GM23338 (cell line): ENCODE data around the gene HOXB3. TPM values are rescaled to one million over a fixed set of nuclear protein-coding genes. Genes with fewer than 3 reads are reported as not detected.

Experiments
- ATAC-seq: fragments of 200-7000 bp; cut with Tn5 transposase; 3 replicates; pipeline ENCODE4 v1.9.1; 2020
- DNase-seq: peaks from one replicate; pipeline ENCODE4 v3.0.0-alpha.2; 2015; ENCODE audit warnings: low spot score
- H2AFZ ChIP-seq: fragments of 200-600 bp; sonication (generic); 2 replicates; pipeline ENCODE4 v1.8.0; 2016; ENCODE audit warnings: antibody characterized with exemption, mild to moderate bottlenecking, moderate library complexity
- H3F3A ChIP-seq: fragments of 200-600 bp; sonication (generic); replicated peaks from 2 replicates; pipeline ENCODE4 v1.8.0; 2017; ENCODE audit warnings: antibody characterized with exemption, mixed run types, low read depth
- H3K27ac ChIP-seq: fragments of 200-600 bp; sonication (generic); 2 replicates; pipeline ENCODE4 v1.6.1; 2016; ENCODE audit warnings: low read depth
- H3K27me3 ChIP-seq: fragments of 200-600 bp; sonication (generic); 2 replicates; pipeline ENCODE4 v1.8.0; 2016; ENCODE audit warnings: mild to moderate bottlenecking, mixed run types, moderate library complexity; ENCODE audit not compliant: insufficient read depth
- H3K36me3 ChIP-seq: fragments of 200-600 bp; sonication (generic); 2 replicates; pipeline ENCODE4 v1.8.0; 2016; ENCODE audit warnings: mild to moderate bottlenecking; ENCODE audit not compliant: insufficient read depth
- H3K4me1 ChIP-seq: fragments of 200-600 bp; sonication (generic); 2 replicates; pipeline ENCODE4 v1.8.0; 2016; ENCODE audit warnings: mild to moderate bottlenecking, moderate library complexity; ENCODE audit not compliant: insufficient read depth
- H3K4me2 ChIP-seq: fragments of 200-600 bp; sonication (generic); 2 replicates; pipeline ENCODE4 v1.7.1; 2017; ENCODE audit warnings: mixed run types
- H3K4me3 ChIP-seq: fragments of 200-600 bp; sonication (generic); 2 replicates; pipeline ENCODE4 v1.6.1; 2016; ENCODE audit warnings: mixed run types
- H3K79me2 ChIP-seq: fragments of 200-600 bp; sonication (generic); replicated peaks from 2 replicates; pipeline ENCODE4 v1.8.0; 2017; ENCODE audit warnings: mild to moderate bottlenecking; ENCODE audit not compliant: insufficient read depth
- H3K9me2 ChIP-seq: fragments of 200-600 bp; sonication (generic); 2 replicates; pipeline ENCODE4 v1.8.0; 2017; ENCODE audit not compliant: insufficient read depth
- H4K20me1 ChIP-seq: fragments of 200-600 bp; sonication (generic); replicated peaks from 2 replicates; pipeline ENCODE4 v1.8.0; 2017; ENCODE audit warnings: mild to moderate bottlenecking; ENCODE audit not compliant: insufficient read depth
- H3K27ac Mint-ChIP-seq: 2 replicates; pipeline ENCODE4 v1.8.0; 2020; ENCODE audit warnings: inconsistent platforms, mild to moderate bottlenecking, moderate library complexity, mixed read lengths
- H3K27me3 Mint-ChIP-seq: 3 replicates; pipeline ENCODE4 v1.8.0; 2022; ENCODE audit warnings: low read depth, mild to moderate bottlenecking, moderate library complexity, mixed read lengths, inconsistent platforms; ENCODE audit not compliant: insufficient read depth, poor library complexity
- H3K36me3 Mint-ChIP-seq: 3 replicates; pipeline ENCODE4 v1.8.0; 2021; ENCODE audit warnings: low read depth, mild to moderate bottlenecking, inconsistent platforms, moderate library complexity, mixed read lengths
- H3K4me1 Mint-ChIP-seq: 3 replicates; pipeline ENCODE4 v1.8.0; 2020; ENCODE audit warnings: mild to moderate bottlenecking, inconsistent platforms, mixed read lengths
- H3K4me3 Mint-ChIP-seq: 3 replicates; pipeline ENCODE4 v1.8.0; 2021; ENCODE audit warnings: moderate library complexity, mild to moderate bottlenecking, inconsistent platforms, mixed read lengths
- H3K9me3 Mint-ChIP-seq: 3 replicates; pipeline ENCODE4 v1.8.0; 2020; ENCODE audit warnings: moderate library complexity, mild to moderate bottlenecking, inconsistent platforms, mixed read lengths
- EZH2 ChIP-seq: fragments of 200-600 bp; sonication (generic); IDR thresholded peaks from one replicate; pipeline ENCODE4 v1.8.0; 2017; ENCODE audit warnings: antibody characterized with exemption, mild to moderate bottlenecking, low read depth; ENCODE audit not compliant: unreplicated experiment
- JUNB ChIP-seq: IDR thresholded peaks from one replicate; pipeline ENCODE4 v1.6.1; 2016; ENCODE audit warnings: antibody characterized with exemption; ENCODE audit not compliant: unreplicated experiment
- NANOG ChIP-seq: IDR thresholded peaks from 2 replicates; pipeline ENCODE4 v1.6.1; 2016; ENCODE audit warnings: antibody characterized with exemption, borderline replicate concordance
- ZNF114 ChIP-seq: fragments of 250-450 bp; sonication (Bioruptor Pico); IDR thresholded peaks from 2 replicates; pipeline ENCODE4 v1.5.0; 2020; ENCODE audit warnings: mild to moderate bottlenecking, moderate library complexity
- polyA plus RNA-seq: library from polyadenylated mRNA; unstranded; fragments of >200 nt; fragmentation: Nextera tagmentation; extraction: Ambion mirVana; gene quantifications from 2 replicates; pipeline ENCODE4 v1.2.1, GENCODE V29; 2016
- total RNA-seq: library from RNA; depleted of rRNA; stranded (reverse); fragments of >200 nt; shearing (Covaris generic); gene quantifications from 2 replicates; pipeline ENCODE4 v1.2.3, GENCODE V29; 2014
- TF ChIP-seq, protein P1 (sequence below): fragments of 250-450 bp; sonication (Bioruptor Pico); IDR thresholded peaks from 2 replicates; pipeline ENCODE4 v1.5.0; 2020; ENCODE audit warnings: mild to moderate bottlenecking, moderate library complexity
- TF ChIP-seq, protein P2 (sequence below), 2 experiments: fragments of 200-600 bp in 1 of 2; sonication (generic) in 1 of 2; conservative IDR thresholded peaks; 2 replicates each; pipeline versions ENCODE4 v1.5.1 to v1.6.1; 2016 to 2017; ENCODE audit warnings: antibody characterized with exemption in 2 of 2, low read depth in 2 of 2, mild to moderate bottlenecking in 2 of 2, moderate library complexity in 1 of 2
- TF ChIP-seq, protein P3 (sequence below): IDR thresholded peaks from 2 replicates; pipeline ENCODE4 v1.6.1; 2016; ENCODE audit warnings: antibody characterized with exemption

HOXB3 gene
- total and polyA plus RNA-seq, 2 experiments from 2014 or later, result 0.17 TPM; not detected in 1

DNA sequence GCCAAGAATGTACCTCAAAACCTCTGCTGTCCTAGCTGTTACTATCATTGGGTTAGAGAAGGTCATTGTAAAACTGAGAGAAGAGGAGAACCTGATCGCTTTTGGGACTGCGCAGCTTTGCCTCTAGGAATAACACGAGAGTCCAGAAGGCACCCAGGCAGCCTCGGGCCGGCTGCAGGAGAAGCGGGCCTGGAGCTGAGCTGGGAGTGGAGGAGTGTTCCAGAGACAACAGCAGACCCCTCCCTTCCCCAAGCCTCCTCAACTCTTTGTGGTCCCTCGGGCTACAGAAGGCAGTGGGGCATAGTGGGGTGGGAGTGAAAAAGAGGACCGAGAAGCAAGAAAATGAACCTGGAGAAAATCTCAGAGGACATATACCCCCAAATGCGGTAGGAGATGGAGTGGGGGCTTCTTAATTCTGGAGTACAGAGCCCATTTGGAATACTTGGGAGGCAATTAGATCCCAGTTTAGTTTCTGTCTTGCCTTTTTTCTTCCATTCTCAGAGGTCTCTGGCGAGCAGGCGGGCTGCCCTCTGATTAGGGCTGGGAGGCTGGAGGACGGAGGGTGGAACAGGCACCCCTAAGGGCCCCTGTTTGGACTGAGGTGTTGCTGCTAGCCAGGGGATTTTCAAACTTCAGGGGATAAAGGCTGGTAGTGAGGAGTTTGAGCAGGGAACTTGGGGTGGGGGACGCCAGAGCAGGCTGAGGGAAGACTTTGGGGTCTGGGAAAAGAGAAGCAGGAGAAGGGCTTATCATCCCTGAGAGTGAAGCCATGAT is 31.8 kb downstream of the HOXB3 start:
- Histone ChIP-seq H3K27ac (no peak overlapping the region), H4K20me1 (peaks cover 67% of the 10 kb centered on the region), H3K79me2 (no peaks in the 10 kb centered on the region), H3K36me3 (no peaks in the 10 kb centered on the region), H3K4me3 (no peak overlapping the region), H3K4me2 (no peak overlapping the region), H3K9me2 (no peaks in the 10 kb centered on the region), H3F3A (peaks cover 56% of the 10 kb centered on the region), H3K27me3 (peaks cover 100% of the 10 kb centered on the region), H2AFZ (no peak overlapping the region), H3K4me1 (peaks cover 47% of the 10 kb centered on the region)
- ATAC-seq, result no peak
- Mint-ChIP-seq H3K4me1 (peaks cover 25% of the 10 kb centered on the region), H3K9me3 (no peaks in the 10 kb centered on the region; the same call in 1 of the 3 replicates), H3K4me3 (no peak overlapping the region), H3K36me3 (no peaks in the 10 kb centered on the region), H3K27me3 (peaks cover 99% of the 10 kb centered on the region), H3K27ac (no peak overlapping the region)
- no peak for DNase-seq
- peak; percentile 67 for TF ChIP-seq EZH2
- no peak for TF ChIP-seq JUNB

DNA sequence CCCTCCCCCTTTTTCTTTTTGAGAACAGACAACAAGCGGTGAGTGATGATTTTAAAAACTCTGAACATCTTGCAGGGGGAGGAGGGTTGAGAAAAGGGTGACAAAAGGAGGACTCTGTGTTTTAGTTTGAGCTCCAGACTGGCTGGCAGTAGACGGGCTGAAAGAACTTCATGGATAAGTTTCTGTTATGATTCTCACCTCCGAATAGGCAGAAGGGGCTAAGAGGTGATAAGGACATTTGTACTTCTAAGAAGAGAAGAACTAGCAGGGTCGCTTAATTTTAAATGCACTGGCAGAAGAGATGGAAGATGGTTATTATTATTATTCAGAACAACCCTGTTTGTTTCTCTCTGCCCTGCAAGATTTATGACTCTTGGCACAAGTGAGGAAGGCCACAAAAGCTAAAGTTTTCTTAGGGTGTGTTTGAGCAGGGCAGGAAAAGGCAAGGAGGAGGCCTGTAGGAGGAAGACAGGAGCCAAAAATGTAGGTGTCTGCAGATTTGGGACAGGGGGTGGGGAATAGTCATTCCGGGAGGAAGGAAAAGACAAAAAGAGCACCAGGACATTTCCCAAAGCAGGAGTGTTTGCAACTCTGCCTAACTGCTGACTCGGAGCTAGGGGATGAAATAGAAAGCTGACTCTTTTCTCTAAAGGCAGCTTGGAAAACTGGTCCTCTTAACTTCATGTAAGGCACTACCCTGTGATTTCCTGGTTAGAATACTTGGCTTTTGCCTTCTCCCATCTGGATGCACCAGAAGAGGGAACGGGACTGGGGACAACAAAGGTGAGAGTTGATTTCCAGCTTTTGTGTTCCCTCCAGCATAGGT is 33.3 kb downstream of the HOXB3 start:
- peaks cover 100% of the 10 kb centered on the region for H3K27me3 ChIP-seq
- H3K9me2 ChIP-seq, result no peaks in the 10 kb centered on the region
- DNase-seq (no peak), ATAC-seq (no peak)
- Mint-ChIP-seq H3K9me3 (no peaks in the 10 kb centered on the region; the same call in 1 of the 3 replicates), H3K27ac (no peak overlapping the region), H3K4me1 (peaks cover 25% of the 10 kb centered on the region), H3K36me3 (no peaks in the 10 kb centered on the region), H3K4me3 (no peak overlapping the region; the same call in 2 of the 3 replicates), H3K27me3 (peaks cover 99% of the 10 kb centered on the region)
- peaks cover 50% of the 10 kb centered on the region for H3K4me1 ChIP-seq
- no peak overlapping the region for H2AFZ ChIP-seq
- H3K4me2 ChIP-seq, result no peak overlapping the region
- no peaks in the 10 kb centered on the region for H3K79me2 ChIP-seq
- H3K27ac ChIP-seq, result no peak overlapping the region
- peak; percentile 62 for TF ChIP-seq EZH2
- TF ChIP-seq JUNB, result no peak
- no peak for TF ChIP-seq ZNF114
- TF ChIP-seq, protein P1, sequence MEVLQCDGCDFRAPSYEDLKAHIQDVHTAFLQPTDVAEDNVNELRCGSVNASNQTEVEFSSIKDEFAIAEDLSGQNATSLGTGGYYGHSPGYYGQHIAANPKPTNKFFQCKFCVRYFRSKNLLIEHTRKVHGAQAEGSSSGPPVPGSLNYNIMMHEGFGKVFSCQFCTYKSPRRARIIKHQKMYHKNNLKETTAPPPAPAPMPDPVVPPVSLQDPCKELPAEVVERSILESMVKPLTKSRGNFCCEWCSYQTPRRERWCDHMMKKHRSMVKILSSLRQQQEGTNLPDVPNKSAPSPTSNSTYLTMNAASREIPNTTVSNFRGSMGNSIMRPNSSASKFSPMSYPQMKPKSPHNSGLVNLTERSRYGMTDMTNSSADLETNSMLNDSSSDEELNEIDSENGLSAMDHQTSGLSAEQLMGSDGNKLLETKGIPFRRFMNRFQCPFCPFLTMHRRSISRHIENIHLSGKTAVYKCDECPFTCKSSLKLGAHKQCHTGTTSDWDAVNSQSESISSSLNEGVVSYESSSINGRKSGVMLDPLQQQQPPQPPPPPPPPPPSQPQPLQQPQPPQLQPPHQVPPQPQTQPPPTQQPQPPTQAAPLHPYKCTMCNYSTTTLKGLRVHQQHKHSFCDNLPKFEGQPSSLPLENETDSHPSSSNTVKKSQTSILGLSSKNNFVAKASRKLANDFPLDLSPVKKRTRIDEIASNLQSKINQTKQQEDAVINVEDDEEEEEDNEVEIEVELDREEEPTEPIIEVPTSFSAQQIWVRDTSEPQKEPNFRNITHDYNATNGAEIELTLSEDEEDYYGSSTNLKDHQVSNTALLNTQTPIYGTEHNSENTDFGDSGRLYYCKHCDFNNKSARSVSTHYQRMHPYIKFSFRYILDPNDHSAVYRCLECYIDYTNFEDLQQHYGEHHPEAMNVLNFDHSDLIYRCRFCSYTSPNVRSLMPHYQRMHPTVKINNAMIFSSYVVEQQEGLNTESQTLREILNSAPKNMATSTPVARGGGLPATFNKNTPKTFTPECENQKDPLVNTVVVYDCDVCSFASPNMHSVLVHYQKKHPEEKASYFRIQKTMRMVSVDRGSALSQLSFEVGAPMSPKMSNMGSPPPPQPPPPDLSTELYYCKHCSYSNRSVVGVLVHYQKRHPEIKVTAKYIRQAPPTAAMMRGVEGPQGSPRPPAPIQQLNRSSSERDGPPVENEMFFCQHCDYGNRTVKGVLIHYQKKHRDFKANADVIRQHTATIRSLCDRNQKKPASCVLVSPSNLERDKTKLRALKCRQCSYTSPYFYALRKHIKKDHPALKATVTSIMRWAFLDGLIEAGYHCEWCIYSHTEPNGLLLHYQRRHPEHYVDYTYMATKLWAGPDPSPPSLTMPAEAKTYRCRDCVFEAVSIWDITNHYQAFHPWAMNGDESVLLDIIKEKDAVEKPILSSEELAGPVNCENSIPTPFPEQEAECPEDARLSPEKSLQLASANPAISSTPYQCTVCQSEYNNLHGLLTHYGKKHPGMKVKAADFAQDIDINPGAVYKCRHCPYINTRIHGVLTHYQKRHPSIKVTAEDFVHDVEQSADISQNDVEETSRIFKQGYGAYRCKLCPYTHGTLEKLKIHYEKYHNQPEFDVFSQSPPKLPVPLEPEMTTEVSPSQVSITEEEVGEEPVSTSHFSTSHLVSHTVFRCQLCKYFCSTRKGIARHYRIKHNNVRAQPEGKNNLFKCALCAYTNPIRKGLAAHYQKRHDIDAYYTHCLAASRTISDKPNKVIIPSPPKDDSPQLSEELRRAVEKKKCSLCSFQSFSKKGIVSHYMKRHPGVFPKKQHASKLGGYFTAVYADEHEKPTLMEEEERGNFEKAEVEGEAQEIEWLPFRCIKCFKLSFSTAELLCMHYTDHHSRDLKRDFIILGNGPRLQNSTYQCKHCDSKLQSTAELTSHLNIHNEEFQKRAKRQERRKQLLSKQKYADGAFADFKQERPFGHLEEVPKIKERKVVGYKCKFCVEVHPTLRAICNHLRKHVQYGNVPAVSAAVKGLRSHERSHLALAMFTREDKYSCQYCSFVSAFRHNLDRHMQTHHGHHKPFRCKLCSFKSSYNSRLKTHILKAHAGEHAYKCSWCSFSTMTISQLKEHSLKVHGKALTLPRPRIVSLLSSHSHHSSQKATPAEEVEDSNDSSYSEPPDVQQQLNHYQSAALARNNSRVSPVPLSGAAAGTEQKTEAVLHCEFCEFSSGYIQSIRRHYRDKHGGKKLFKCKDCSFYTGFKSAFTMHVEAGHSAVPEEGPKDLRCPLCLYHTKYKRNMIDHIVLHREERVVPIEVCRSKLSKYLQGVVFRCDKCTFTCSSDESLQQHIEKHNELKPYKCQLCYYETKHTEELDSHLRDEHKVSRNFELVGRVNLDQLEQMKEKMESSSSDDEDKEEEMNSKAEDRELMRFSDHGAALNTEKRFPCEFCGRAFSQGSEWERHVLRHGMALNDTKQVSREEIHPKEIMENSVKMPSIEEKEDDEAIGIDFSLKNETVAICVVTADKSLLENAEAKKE, result no peak
- TF ChIP-seq, protein P2, sequence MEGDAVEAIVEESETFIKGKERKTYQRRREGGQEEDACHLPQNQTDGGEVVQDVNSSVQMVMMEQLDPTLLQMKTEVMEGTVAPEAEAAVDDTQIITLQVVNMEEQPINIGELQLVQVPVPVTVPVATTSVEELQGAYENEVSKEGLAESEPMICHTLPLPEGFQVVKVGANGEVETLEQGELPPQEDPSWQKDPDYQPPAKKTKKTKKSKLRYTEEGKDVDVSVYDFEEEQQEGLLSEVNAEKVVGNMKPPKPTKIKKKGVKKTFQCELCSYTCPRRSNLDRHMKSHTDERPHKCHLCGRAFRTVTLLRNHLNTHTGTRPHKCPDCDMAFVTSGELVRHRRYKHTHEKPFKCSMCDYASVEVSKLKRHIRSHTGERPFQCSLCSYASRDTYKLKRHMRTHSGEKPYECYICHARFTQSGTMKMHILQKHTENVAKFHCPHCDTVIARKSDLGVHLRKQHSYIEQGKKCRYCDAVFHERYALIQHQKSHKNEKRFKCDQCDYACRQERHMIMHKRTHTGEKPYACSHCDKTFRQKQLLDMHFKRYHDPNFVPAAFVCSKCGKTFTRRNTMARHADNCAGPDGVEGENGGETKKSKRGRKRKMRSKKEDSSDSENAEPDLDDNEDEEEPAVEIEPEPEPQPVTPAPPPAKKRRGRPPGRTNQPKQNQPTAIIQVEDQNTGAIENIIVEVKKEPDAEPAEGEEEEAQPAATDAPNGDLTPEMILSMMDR (conservative IDR thresholded peaks at IDR 0.05; ENCODE audit: low read depth in 2 of 2), result no peak
- no peak for TF ChIP-seq NANOG
- TF ChIP-seq, protein P3, sequence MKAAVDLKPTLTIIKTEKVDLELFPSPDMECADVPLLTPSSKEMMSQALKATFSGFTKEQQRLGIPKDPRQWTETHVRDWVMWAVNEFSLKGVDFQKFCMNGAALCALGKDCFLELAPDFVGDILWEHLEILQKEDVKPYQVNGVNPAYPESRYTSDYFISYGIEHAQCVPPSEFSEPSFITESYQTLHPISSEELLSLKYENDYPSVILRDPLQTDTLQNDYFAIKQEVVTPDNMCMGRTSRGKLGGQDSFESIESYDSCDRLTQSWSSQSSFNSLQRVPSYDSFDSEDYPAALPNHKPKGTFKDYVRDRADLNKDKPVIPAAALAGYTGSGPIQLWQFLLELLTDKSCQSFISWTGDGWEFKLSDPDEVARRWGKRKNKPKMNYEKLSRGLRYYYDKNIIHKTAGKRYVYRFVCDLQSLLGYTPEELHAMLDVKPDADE, result no peak
- peaks cover 59% of the 10 kb centered on the region for H4K20me1 ChIP-seq
- no peaks in the 10 kb centered on the region for H3K36me3 ChIP-seq
- H3F3A ChIP-seq, result peaks cover 52% of the 10 kb centered on the region
- H3K4me3 ChIP-seq, result no peak overlapping the region
